MCF 10A (cell line): ENCODE data around the gene CFAP299. TPM values are rescaled to one million over a fixed set of nuclear protein-coding genes. Genes with fewer than 3 reads are reported as not detected.
"Not testable (repeated sequence)": the region's sequence is repeated elsewhere in the genome, so short reads cannot be mapped to it uniquely, and the experiment has no call there.

Source experiments
- BruUV-seq: library from RNA; stranded (reverse); fragments of 400-500 nt; replicated peaks from 2 replicates; lab custom pipeline; 2021; lab: Mats Ljungman, UMichigan
- CTCF ChIA-PET: fragments of 300-600 bp; sonication (Branson Sonifier 250); formaldehyde crosslinking; extraction: SDS; loops from one replicate; lab custom pipeline; 2021; ENCODE audit warnings: antibody characterized with exemption, inconsistent platforms; lab: Yijun Ruan, JAX
- POLR2A ChIA-PET: fragments of 300-600, 350-650 bp; sonication (Branson Sonifier 250); formaldehyde crosslinking; extraction: SDS; loops from one replicate; lab custom pipeline; 2020; ENCODE audit warnings: antibody characterized with exemption, inconsistent platforms; lab: Yijun Ruan, JAX
- DNase-seq: peaks from one replicate; pipeline ENCODE4 v3.0.0-alpha.2; 2018; ENCODE audit not compliant: unreplicated experiment
- H3K27ac Mint-ChIP-seq: one replicate; pipeline ENCODE4 v1.8.0; 2022; ENCODE audit warnings: mild to moderate bottlenecking, low read depth, mixed read lengths; ENCODE audit not compliant: unreplicated experiment
- H3K27me3 Mint-ChIP-seq: one replicate; pipeline ENCODE4 v1.8.0; 2022; ENCODE audit warnings: mixed read lengths; ENCODE audit not compliant: insufficient read depth, unreplicated experiment
- H3K36me3 Mint-ChIP-seq: one replicate; pipeline ENCODE4 v1.8.0; 2022; ENCODE audit warnings: mild to moderate bottlenecking, moderate library complexity, mixed read lengths; ENCODE audit not compliant: insufficient read depth, unreplicated experiment
- H3K4me1 Mint-ChIP-seq: one replicate; pipeline ENCODE4 v1.8.0; 2022; ENCODE audit warnings: mixed read lengths; ENCODE audit not compliant: insufficient read depth, unreplicated experiment
- H3K4me3 Mint-ChIP-seq: one replicate; pipeline ENCODE4 v1.8.0; 2022; ENCODE audit warnings: mild to moderate bottlenecking, moderate library complexity, mixed read lengths; ENCODE audit not compliant: unreplicated experiment
- H3K9me3 Mint-ChIP-seq: one replicate; pipeline ENCODE4 v1.8.0; 2022; ENCODE audit warnings: mixed read lengths; ENCODE audit not compliant: unreplicated experiment
- intact Hi-C: fragments of 100-400 bp; cut with micrococcal nuclease; formaldehyde crosslinking; loops from 2 replicates; pipeline ENCODE4 v1.14.1; 2022
- total RNA-seq: library from RNA; stranded (reverse); gene quantifications from 2 replicates; pipeline ENCODE4 v1.2.3, GENCODE V29; 2022
- TF ChIP-seq, protein P1 (sequence below): fragments of 200-600 bp; IDR thresholded peaks from one replicate; pipeline ENCODE4 v1.8.0; 2022; ENCODE audit warnings: antibody characterized with exemption, mild to moderate bottlenecking; ENCODE audit not compliant: unreplicated experiment

Gene CFAP299
- total RNA-seq, 1 experiment from 2014 or later: 0.33 TPM

DNA sequence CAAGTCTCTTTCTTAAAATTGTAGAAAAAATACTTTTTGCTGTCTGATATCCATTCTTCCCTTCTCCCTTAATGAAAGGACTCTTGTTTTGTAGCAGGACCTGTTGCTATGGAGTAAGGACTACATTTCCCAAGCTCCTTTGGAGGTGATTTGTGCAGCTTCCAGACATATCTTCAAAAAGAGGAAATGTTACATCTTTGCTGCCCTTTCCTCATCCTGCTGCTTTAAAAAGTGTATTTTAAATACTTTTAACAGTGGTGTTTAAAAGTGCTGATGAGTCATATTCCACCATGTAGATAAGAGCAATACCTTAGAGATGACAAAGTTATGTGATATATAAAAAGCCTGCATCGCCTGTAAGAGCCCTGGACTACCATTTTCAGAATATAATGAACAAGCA lies 98.7 kb downstream of the CFAP299 start:
- no peak overlapping the region for H3K4me3 Mint-ChIP-seq
- H3K9me3 Mint-ChIP-seq: no peaks in the 10 kb centered on the region
- no TSS peak for BruUV-seq
- TF ChIP-seq, protein P1, sequence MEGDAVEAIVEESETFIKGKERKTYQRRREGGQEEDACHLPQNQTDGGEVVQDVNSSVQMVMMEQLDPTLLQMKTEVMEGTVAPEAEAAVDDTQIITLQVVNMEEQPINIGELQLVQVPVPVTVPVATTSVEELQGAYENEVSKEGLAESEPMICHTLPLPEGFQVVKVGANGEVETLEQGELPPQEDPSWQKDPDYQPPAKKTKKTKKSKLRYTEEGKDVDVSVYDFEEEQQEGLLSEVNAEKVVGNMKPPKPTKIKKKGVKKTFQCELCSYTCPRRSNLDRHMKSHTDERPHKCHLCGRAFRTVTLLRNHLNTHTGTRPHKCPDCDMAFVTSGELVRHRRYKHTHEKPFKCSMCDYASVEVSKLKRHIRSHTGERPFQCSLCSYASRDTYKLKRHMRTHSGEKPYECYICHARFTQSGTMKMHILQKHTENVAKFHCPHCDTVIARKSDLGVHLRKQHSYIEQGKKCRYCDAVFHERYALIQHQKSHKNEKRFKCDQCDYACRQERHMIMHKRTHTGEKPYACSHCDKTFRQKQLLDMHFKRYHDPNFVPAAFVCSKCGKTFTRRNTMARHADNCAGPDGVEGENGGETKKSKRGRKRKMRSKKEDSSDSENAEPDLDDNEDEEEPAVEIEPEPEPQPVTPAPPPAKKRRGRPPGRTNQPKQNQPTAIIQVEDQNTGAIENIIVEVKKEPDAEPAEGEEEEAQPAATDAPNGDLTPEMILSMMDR: no peak
- H3K4me1 Mint-ChIP-seq: no peaks in the 10 kb centered on the region
- H3K27me3 Mint-ChIP-seq: no peaks in the 10 kb centered on the region
- H3K27ac Mint-ChIP-seq: no peak overlapping the region
- no peaks in the 10 kb centered on the region for H3K36me3 Mint-ChIP-seq
- intact Hi-C loops: no loop called here
- DNase-seq: no peak
- CTCF ChIA-PET: no interaction called here
- POLR2A ChIA-PET: no interaction called here

DNA sequence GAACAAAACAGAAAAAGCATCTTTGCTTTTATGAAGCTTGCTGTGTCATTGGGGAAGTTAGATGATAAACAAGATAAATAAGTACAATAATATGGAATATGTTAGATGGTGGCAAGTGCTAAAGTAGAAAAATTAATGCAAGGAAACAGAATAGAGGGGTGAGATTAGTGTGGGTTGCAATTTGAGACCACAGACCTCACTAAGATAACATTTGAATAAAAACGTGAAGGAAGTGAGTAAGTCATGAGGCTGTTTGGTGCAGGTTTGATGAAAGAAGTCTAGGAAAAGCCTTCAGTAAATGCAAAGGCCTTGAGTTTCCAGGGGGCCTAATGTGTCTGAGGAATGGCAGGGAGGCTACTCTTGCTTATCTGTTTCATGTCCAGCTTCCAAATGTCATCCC lies 102.5 kb downstream of the CFAP299 start:
- no peak overlapping the region for H3K27ac Mint-ChIP-seq
- POLR2A ChIA-PET: interaction anchor here (0.7 kb wide), 1 partner anchor 212 kb away, joined by 4 read pairs; no protein-coding TSS in a partner anchor
- no peaks in the 10 kb centered on the region for H3K4me1 Mint-ChIP-seq
- peaks cover 15% of the 10 kb centered on the region for H3K9me3 Mint-ChIP-seq
- CTCF ChIA-PET: interaction anchor here (0.6 kb wide), 1 partner anchor 15 kb away, joined by 3 read pairs; no protein-coding TSS in a partner anchor
- no peak overlapping the region for H3K4me3 Mint-ChIP-seq
- no peaks in the 10 kb centered on the region for H3K36me3 Mint-ChIP-seq
- TF ChIP-seq, protein P1: no peak
- intact Hi-C loops: no loop called here
- no peak for DNase-seq
- no TSS peak for BruUV-seq
- no peaks in the 10 kb centered on the region for H3K27me3 Mint-ChIP-seq

DNA sequence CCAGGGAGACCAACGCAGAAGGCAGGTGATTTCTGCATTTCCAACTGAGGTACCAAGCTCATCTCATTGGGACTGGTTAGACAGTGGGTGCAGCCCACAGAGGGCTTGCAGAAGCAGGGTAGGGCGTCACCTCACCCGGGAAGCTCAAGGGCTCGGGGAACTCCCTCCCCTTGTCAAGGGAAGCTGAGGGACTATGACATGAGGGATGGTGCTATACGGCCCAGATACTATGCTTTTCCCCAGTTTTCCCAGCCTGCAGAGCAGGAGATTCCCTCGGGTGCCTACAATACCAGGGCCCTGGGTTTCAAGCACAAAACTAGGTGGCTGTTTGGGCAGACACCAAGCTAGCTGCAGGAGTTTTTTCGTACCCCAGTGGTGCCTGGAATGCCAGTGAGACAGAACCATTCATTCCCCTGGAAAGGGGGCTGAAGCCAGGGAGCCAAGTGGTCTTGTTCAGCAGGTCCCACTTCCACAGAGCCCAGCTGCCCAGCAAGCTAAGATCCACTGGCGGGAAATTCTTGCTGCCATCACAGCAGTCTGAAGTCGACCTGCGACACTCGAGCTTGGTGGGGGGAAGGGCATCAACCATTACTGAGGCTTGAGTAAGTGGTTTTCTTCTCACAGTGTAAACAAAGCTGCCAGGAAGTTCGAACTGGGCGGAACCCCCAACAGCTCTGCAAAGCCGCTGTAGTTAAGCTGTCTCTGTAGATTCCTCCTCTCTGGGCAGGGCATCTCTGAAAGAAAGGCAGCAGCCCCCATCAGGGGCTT lies 103.9 kb downstream of the CFAP299 start:
- CTCF ChIA-PET: interaction anchor here (0.6 kb wide), 1 partner anchor 822 kb away, joined by 3 read pairs; no protein-coding TSS in a partner anchor
- intact Hi-C loops, BruUV-seq, H3K4me1 Mint-ChIP-seq, H3K27me3 Mint-ChIP-seq, H3K27ac Mint-ChIP-seq, H3K36me3 Mint-ChIP-seq, H3K4me3 Mint-ChIP-seq, POLR2A ChIA-PET, DNase-seq: not testable (repeated sequence)
- H3K9me3 Mint-ChIP-seq: peaks cover 15% of the 10 kb centered on the region

DNA sequence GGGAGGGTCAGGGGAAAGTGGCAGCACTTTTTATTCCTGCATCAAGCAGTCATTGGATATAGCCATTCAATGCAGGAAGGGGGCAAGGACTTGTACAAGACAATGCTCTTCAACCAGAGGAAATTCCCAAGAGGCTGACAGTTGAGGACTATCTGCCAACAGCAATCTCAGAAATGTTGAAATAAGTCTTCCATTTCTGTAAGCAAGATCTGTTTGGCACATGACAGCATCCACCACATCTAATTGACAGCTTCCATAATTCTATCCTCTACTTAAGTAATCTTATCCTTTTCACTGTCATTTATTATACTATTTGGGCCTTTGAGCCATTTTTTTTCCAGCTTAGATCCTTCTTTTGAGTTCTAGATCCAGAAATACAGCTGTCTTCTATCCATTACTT lies 110.7 kb downstream of the CFAP299 start:
- no TSS peak for BruUV-seq
- H3K9me3 Mint-ChIP-seq: peaks cover 8% of the 10 kb centered on the region
- ChIA-PET POLR2A (no interaction called here), CTCF (no interaction called here)
- TF ChIP-seq, protein P1: no peak
- no peak for DNase-seq
- H3K4me1 Mint-ChIP-seq: peaks cover 5% of the 10 kb centered on the region
- no peaks in the 10 kb centered on the region for H3K27me3 Mint-ChIP-seq
- intact Hi-C loops: no loop called here
- no peak overlapping the region for H3K4me3 Mint-ChIP-seq
- no peak overlapping the region for H3K27ac Mint-ChIP-seq
- no peaks in the 10 kb centered on the region for H3K36me3 Mint-ChIP-seq
